K562 (cell line): Measurements from ENCODE around the gene ITPA.

Experiments used
- ATF2 ChIP-seq: sonication (generic); formaldehyde crosslinking; IDR thresholded peaks from 2 replicates; pipeline ENCODE4 v1.8.1; 2022; ENCODE audit warnings: missing genetic modification reagents
- BCLAF1 ChIP-seq, 2 experiments: fragments of 450-650 bp in 1 of 2; IDR thresholded peaks; 2 replicates each; pipeline ENCODE4 v1.6.1; 2011 to 2017; ENCODE audit warnings: low read depth in 2 of 2, antibody characterized with exemption in 1 of 2, borderline replicate concordance in 1 of 2, low read length in 1 of 2, mild to moderate bottlenecking in 1 of 2, mixed read lengths in 1 of 2; ENCODE audit not compliant: control insufficient read depth in 1 of 2
- CTCF ChIP-seq, 3 experiments: IDR thresholded peaks in 2 of 3; conservative IDR thresholded peaks in 1 of 3; 2 replicates each; pipeline ENCODE4 v1.5.1; 2011 to 2012; ENCODE audit warnings: low read length in 3 of 3, mild to moderate bottlenecking in 3 of 3, control low read depth in 2 of 3, improper control_type of control experiment in 1 of 3, inconsistent platforms in 1 of 3, low read depth in 1 of 3, mixed read lengths in 1 of 3, moderate library complexity in 1 of 3; ENCODE audit not compliant: insufficient read depth in 2 of 3
- REST ChIP-seq, 2 experiments: fragments of 450-650 bp; formaldehyde crosslinking in 1 of 2; IDR thresholded peaks; 2 replicates each; pipeline versions ENCODE4 v1.4.0 to v1.6.1; 2014 to 2020; ENCODE audit warnings: mild to moderate bottlenecking in 2 of 2, borderline replicate concordance in 1 of 2, low read depth in 1 of 2
- TCF7L2 ChIP-seq: fragments of 150-350 bp; IDR thresholded peaks from 2 replicates; pipeline ENCODE4 v1.6.1; 2016; ENCODE audit warnings: low read depth, mild to moderate bottlenecking, low read length, moderate library complexity
- ZNF12 ChIP-seq: sonication (generic); formaldehyde crosslinking; IDR thresholded peaks from 2 replicates; pipeline ENCODE4 v1.4.0; 2020; ENCODE audit warnings: mild to moderate bottlenecking, missing genetic modification reagents
- ZNF232 ChIP-seq: sonication (generic); formaldehyde crosslinking; IDR thresholded peaks from 2 replicates; pipeline ENCODE4 v1.8.0; 2022; ENCODE audit warnings: mild to moderate bottlenecking, missing genetic modification reagents

- TF ChIP-seq TCF7L2 = no peak
- TF ChIP-seq CTCF (IDR thresholded peaks at IDR 0.05 in 2 of 3, conservative IDR thresholded peaks at IDR 0.05 in 1 of 3; ENCODE audit: insufficient read depth in 2 of 3, low read depth in 1 of 3, low read length in 3 of 3) = no peak
- no peak for TF ChIP-seq BCLAF1 (IDR thresholded peaks at IDR 0.05; ENCODE audit: borderline replicate concordance in 1 of 2, control insufficient read depth in 1 of 2, low read depth in 2 of 2, low read length in 1 of 2)
- no peak for TF ChIP-seq ATF2 (CRISPR knock-in tag)
- no peak for TF ChIP-seq REST (IDR thresholded peaks at IDR 0.05; ENCODE audit: borderline replicate concordance)
- no peak for TF ChIP-seq REST (CRISPR knock-in tag; IDR thresholded peaks at IDR 0.05; ENCODE audit: low read depth)
- TF ChIP-seq ZNF12 = no peak
- TF ChIP-seq ZNF232 (CRISPR knock-in tag) = no peak
Observed at GRCh38 chr20:3199206-3199605, 10.1 kb upstream of the ITPA start.
